Measurements from ENCODE around the gene RAB31. TPM values are rescaled to one million over a fixed set of nuclear protein-coding genes. Genes with fewer than 3 reads are reported as not detected.

RAB31 gene
- total and polyA plus RNA-seq, 2 experiments from 2014 or later = 8.7 to 27.7 TPM

DNA sequence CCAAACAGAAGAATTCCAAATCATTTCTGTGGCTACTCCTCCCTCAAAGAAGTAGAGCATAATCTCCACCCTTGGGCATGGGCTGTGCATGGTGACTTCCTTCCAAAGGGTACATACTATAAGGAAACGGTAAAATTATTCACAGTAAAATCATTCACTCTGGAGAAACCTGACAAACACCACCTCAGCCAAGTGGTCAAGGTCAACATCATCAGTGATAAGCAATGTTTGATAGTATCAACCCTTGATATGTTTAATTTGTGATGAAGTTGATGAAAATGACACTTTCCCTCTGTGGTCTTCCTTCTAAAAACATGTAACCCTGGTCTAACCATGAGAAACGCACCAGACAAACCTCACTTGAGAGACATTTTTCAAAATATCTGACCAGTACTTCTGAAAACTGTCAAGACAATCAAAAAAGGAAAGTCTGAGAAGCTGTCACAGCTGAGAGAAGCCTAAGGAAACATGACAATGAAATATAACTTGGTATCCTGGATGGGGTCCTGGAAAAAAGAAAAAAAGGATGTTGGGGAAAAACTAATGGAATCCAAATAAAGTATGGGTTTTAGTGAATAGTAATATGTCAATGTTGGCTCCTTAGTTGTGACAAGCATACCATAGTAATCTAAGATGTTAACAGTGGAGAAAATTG lies 168.2 kb downstream of the RAB31 start:
- DNase-seq (ENCODE audit: low read depth in 1 of 2, low spot score in 1 of 2) = no peak
- TF ChIP-seq, protein P1, sequence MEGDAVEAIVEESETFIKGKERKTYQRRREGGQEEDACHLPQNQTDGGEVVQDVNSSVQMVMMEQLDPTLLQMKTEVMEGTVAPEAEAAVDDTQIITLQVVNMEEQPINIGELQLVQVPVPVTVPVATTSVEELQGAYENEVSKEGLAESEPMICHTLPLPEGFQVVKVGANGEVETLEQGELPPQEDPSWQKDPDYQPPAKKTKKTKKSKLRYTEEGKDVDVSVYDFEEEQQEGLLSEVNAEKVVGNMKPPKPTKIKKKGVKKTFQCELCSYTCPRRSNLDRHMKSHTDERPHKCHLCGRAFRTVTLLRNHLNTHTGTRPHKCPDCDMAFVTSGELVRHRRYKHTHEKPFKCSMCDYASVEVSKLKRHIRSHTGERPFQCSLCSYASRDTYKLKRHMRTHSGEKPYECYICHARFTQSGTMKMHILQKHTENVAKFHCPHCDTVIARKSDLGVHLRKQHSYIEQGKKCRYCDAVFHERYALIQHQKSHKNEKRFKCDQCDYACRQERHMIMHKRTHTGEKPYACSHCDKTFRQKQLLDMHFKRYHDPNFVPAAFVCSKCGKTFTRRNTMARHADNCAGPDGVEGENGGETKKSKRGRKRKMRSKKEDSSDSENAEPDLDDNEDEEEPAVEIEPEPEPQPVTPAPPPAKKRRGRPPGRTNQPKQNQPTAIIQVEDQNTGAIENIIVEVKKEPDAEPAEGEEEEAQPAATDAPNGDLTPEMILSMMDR (IDR thresholded peaks at IDR 0.05; ENCODE audit: low read depth, low read length) = no peak
- Histone ChIP-seq H3K27ac (no peak overlapping the region), H3K36me3 (no peaks in the 10 kb centered on the region), H3K27me3 (no peaks in the 10 kb centered on the region), H3K9me3 (ENCODE audit: low read depth) (no peaks in the 10 kb centered on the region), H3K4me3 (no peak overlapping the region), H3K4me1 (ENCODE audit: low read depth) (peaks cover 9% of the 10 kb centered on the region)

DNA sequence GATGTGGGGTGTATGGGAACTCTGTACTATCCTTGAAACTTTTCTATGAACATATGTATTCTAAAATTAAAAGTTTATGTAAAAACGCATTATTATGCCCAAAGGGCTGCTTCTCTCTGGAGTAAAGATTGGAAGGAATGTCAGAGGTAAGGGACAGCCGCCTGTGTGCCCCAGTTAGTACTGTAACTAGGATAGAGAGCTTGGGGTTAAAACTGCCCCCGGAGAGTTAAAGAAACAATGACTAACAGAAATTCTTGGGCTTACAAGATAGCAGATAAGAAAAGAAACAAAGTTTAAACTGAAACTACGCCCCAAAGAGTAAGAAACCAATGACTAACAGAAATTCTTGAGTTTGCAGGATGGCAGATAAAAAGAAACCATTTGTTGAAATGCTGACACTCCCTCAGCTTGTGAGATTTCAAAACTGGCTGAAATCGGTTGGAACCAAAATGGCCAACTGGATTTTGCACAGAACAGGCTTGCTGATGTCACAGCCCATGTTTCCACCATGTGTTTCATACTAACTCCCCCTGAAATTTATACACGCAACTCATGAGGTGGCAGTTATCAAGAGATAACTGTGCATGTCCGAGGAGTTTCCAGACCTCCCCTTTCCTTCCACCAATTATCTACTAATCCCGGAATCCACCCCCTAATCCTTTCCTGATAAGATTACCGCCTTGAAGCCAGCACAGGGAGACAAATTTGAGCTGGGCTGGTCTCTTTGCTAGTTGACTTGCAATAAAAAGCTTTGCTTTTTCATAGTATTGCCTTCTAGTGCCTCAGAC lies 169.0 kb downstream of the RAB31 start:
- no peaks in the 10 kb centered on the region for H3K36me3 ChIP-seq
- DNase-seq (ENCODE audit: low read depth in 1 of 2, low spot score in 1 of 2) = peak; percentile 22 to 99
- H3K27ac ChIP-seq = no peak overlapping the region
- no peaks in the 10 kb centered on the region for H3K9me3 ChIP-seq (ENCODE audit: low read depth)
- TF ChIP-seq, protein P1 (IDR thresholded peaks at IDR 0.05; ENCODE audit: low read depth, low read length) = no peak
- H3K27me3 ChIP-seq = no peaks in the 10 kb centered on the region
- peaks cover 9% of the 10 kb centered on the region for H3K4me1 ChIP-seq (ENCODE audit: low read depth)
- no peak overlapping the region for H3K4me3 ChIP-seq

DNA sequence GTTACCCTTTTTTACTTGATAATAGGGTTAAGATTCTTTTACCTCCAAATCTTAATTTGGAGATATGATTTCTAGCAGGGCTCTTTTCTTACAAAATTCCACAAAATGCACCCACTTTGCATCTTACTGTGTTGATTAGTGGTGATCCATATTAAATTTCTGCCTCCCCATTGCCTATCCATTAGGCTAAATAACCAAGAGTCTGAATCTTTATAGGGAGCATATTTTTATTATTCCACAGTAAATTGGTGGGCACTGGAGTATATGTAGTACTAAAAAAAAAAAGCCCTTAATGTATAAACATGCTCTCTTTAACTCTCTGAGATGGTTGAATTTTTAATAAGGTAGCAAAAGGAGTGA lies 169.5 kb downstream of the RAB31 start:
- TF ChIP-seq, protein P1 (IDR thresholded peaks at IDR 0.05; ENCODE audit: low read depth, low read length) = no peak
- H3K4me3 ChIP-seq = no peak overlapping the region
- no peaks in the 10 kb centered on the region for H3K36me3 ChIP-seq
- H3K27me3 ChIP-seq = no peaks in the 10 kb centered on the region
- H3K27ac ChIP-seq = no peak overlapping the region
- no peak for DNase-seq (ENCODE audit: low read depth in 1 of 2, low spot score in 1 of 2)
- H3K4me1 ChIP-seq (ENCODE audit: low read depth) = peaks cover 9% of the 10 kb centered on the region
- no peaks in the 10 kb centered on the region for H3K9me3 ChIP-seq (ENCODE audit: low read depth)

DNA sequence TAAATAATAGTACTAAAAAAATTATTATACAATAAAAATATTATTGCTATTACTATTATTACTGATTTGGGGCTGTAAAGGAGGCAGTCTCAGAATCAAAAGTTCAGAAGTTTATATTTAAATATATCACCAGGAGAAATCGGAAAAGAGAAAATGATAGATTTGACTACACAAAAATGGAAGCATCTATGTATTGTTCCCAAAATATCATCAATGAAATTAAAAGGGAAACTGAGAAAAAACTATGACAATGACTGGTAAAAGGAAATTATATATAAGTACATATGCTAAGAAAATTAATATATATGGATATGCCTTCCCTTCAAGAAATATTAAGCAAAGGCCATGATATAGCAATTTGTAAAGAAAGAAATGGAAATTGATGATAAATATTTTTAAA lies 170.0 kb downstream of the RAB31 start:
- Histone ChIP-seq H3K4me3 (no peak overlapping the region), H3K36me3 (no peaks in the 10 kb centered on the region), H3K4me1 (ENCODE audit: low read depth) (peaks cover 9% of the 10 kb centered on the region), H3K27me3 (no peaks in the 10 kb centered on the region), H3K27ac (no peak overlapping the region), H3K9me3 (ENCODE audit: low read depth) (no peaks in the 10 kb centered on the region)
- no peak for DNase-seq (ENCODE audit: low read depth in 1 of 2, low spot score in 1 of 2)
- TF ChIP-seq, protein P1 (IDR thresholded peaks at IDR 0.05; ENCODE audit: low read depth, low read length) = no peak

DNA sequence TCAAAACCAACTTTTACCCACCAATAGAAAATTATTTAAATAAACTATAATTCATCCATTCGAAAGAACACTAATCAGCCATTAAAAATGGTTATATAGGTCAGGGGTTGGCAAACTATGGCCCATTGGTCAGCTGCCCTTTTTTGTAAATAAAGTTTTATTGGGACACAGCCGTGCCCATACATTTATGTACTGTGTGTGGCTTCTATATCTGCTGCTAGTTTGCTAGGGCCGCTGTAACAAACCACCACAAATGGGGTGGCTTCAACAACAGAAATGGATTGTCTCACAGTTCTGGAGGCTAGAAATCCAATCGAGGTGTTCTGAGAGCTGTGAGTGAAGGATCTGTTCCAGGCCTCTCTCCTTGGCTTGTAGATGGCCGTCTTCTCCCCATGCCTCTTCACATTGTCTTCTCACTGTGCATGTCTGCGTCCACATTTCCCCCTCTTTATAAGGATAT lies 170.7 kb downstream of the RAB31 start:
- no peak for DNase-seq (ENCODE audit: low read depth in 1 of 2, low spot score in 1 of 2)
- H3K36me3 ChIP-seq = no peaks in the 10 kb centered on the region
- H3K27me3 ChIP-seq = no peaks in the 10 kb centered on the region
- TF ChIP-seq, protein P1 (IDR thresholded peaks at IDR 0.05; ENCODE audit: low read depth, low read length) = no peak
- H3K9me3 ChIP-seq (ENCODE audit: low read depth) = no peaks in the 10 kb centered on the region
- H3K27ac ChIP-seq = no peak overlapping the region
- H3K4me1 ChIP-seq (ENCODE audit: low read depth) = peaks cover 9% of the 10 kb centered on the region
- no peak overlapping the region for H3K4me3 ChIP-seq
